ENCODE measurements around the gene CDC20. TPM values are rescaled to one million over a fixed set of nuclear protein-coding genes. Genes with fewer than 3 reads are reported as not detected.
"Not testable (repeated sequence)": the region's sequence is repeated elsewhere in the genome, so short reads cannot be mapped to it uniquely, and the experiment has no call there.

CDC20 gene
- total and polyA plus RNA-seq, 2 donors, result 14.1 to 68.1 TPM

DNA sequence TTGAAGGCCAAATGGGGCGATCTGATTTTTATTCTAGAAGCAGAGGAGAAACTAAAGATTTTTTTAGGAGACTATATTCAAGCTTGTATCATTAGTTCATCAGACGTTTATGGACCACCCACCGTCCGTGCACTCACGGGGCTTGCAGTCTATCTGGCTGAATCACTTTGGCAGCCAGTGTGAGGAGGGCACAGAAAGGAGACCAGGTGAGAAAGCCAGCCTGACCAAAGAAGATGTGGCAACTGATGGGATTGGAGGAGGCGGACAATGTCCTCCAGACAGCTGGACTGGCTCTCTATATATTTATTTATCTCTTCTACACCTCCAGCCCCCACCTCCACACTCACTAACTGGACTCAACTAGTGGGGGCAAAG lies 9.9 kb downstream of the CDC20 start:
- Histone ChIP-seq H3K9me3 (ENCODE audit: control insufficient read depth in 2 of 2, insufficient read depth in 1 of 2, low read length in 1 of 2) (peaks cover 0 to 6% of the 10 kb centered on the region in 2 donors), H3K27ac (ENCODE audit: low read depth in 1 of 2, low read length in 1 of 2) (peak overlapping the region in 1 of 2 donors; percentile 89), H3K27me3 (ENCODE audit: control insufficient read depth in 2 of 2, insufficient read depth in 1 of 2, low read length in 1 of 2) (no peaks in the 10 kb centered on the region), H3K4me1 (ENCODE audit: control insufficient read depth in 2 of 2, insufficient read depth in 2 of 2, low read length in 2 of 2) (peaks cover 11 to 24% of the 10 kb centered on the region in 2 donors), H3K36me3 (ENCODE audit: control insufficient read depth in 2 of 2, insufficient read depth in 2 of 2, low read length in 1 of 2) (peaks cover 17 to 26% of the 10 kb centered on the region in 2 donors), H3K4me3 (ENCODE audit: low read length in 2 of 2) (peak overlapping the region; percentile 61 to 74)
- no peak for DNase-seq (ENCODE audit: low read depth in 6 of 9, low spot score in 9 of 9)
- 24% methylated on average over 6 of the region's 6 CpGs for WGBS

DNA sequence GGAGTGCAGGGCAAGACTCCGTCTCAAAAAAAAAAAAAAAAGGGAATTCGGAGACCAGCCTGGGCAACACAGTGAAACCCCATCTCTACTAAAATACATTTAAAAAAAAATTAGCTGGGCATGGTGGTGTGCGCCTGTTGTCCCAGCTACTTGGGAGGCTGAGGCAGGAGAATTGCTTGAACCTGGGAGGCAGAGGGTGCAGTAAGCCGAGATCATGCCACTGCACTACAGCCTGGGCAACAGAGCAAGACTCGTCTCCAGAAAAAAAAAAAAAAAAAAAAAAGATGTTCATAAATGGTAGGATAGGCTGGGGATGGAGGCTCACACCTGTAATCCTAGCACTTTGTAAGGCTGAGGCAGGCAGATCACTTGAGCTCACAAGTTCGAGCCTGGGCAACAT lies 11.0 kb downstream of the CDC20 start:
- not testable (repeated sequence) for DNase-seq (ENCODE audit: low read depth in 6 of 9, low spot score in 9 of 9)

DNA sequence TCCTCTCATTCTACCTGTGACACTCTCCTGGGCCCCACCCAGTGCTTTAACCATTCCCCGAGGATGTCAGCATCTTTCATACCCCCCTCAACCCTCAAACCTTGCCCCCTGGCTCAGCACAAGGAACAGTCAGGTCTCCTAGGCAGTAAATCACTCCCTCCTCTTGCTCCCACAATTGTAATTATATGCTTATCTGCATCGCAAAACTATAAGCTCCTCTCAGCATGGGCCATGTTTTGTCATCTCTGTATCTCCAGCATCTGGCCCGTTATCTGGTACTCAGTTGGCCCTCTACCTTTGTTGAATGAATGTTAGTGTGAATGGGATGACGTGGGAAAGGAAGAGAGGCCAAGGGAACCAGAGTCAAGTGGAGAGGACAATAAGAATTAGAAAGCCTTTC lies 11.8 kb downstream of the CDC20 start:
- Histone ChIP-seq H3K4me1 (ENCODE audit: control insufficient read depth in 2 of 2, insufficient read depth in 2 of 2, low read length in 2 of 2) (peaks cover 11 to 24% of the 10 kb centered on the region in 2 donors), H3K27ac (ENCODE audit: low read depth in 1 of 2, low read length in 1 of 2) (no peak overlapping the region), H3K27me3 (ENCODE audit: control insufficient read depth in 2 of 2, insufficient read depth in 1 of 2, low read length in 1 of 2) (no peaks in the 10 kb centered on the region), H3K4me3 (ENCODE audit: low read length in 2 of 2) (no peak overlapping the region), H3K9me3 (ENCODE audit: control insufficient read depth in 2 of 2, insufficient read depth in 1 of 2, low read length in 1 of 2) (peaks cover 0 to 6% of the 10 kb centered on the region in 2 donors), H3K36me3 (ENCODE audit: control insufficient read depth in 2 of 2, insufficient read depth in 2 of 2, low read length in 1 of 2) (peaks cover 0 to 7% of the 10 kb centered on the region in 2 donors)
- no peak for DNase-seq (ENCODE audit: low read depth in 6 of 9, low spot score in 9 of 9)
- 95% methylated on average over 4 of the region's 4 CpGs for WGBS

More for the DNA sequence above, 11.0 kb downstream of the CDC20 start:
- not testable (repeated sequence) for H3K4me3 ChIP-seq (ENCODE audit: low read length in 2 of 2); H3K27ac ChIP-seq (ENCODE audit: low read depth in 1 of 2, low read length in 1 of 2); H3K27me3 ChIP-seq (ENCODE audit: control insufficient read depth in 2 of 2, insufficient read depth in 1 of 2, low read length in 1 of 2); H3K9me3 ChIP-seq (ENCODE audit: control insufficient read depth in 2 of 2, insufficient read depth in 1 of 2, low read length in 1 of 2)
- Histone ChIP-seq H3K36me3 (ENCODE audit: control insufficient read depth in 2 of 2, insufficient read depth in 2 of 2, low read length in 1 of 2) (peaks cover 7 to 15% of the 10 kb centered on the region in 2 donors), H3K4me1 (ENCODE audit: control insufficient read depth in 2 of 2, insufficient read depth in 2 of 2, low read length in 2 of 2) (peaks cover 11 to 24% of the 10 kb centered on the region in 2 donors)
- WGBS, result 97% methylated on average over 6 of the region's 6 CpGs

DNA sequence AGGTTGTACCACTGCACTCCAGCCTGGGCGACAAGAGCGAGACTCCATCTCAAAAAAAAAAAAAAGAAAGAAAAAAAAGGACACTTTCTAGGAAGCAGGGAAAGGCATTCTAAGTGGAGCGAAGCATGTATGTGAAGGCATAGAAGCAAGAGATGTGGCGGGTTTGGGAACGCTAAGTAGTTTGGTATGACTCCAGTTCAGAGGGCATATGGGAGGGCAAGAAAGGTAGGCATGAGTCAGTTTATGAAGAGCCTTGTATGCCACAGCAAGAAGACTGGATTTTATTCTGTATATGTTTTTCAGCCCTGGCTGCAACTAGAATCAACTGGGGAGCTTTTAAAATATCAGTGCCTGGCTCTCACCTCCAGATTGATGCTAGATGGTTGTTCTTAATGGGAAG lies 13.4 kb downstream of the CDC20 start:
- Histone ChIP-seq H3K36me3 (ENCODE audit: control insufficient read depth in 2 of 2, insufficient read depth in 2 of 2, low read length in 1 of 2) (peaks cover 0 to 7% of the 10 kb centered on the region in 2 donors), H3K9me3 (ENCODE audit: control insufficient read depth in 2 of 2, insufficient read depth in 1 of 2, low read length in 1 of 2) (no peaks in the 10 kb centered on the region), H3K4me1 (ENCODE audit: control insufficient read depth in 2 of 2, insufficient read depth in 2 of 2, low read length in 2 of 2) (peaks cover 8 to 10% of the 10 kb centered on the region in 2 donors), H3K27me3 (ENCODE audit: control insufficient read depth in 2 of 2, insufficient read depth in 1 of 2, low read length in 1 of 2) (no peaks in the 10 kb centered on the region), H3K27ac (ENCODE audit: low read depth in 1 of 2, low read length in 1 of 2) (no peak overlapping the region), H3K4me3 (ENCODE audit: low read length in 2 of 2) (no peak overlapping the region)
- DNase-seq (ENCODE audit: low read depth in 6 of 9, low spot score in 9 of 9), result no peak
- WGBS, result over 99% methylated on average over 5 of the region's 5 CpGs

DNA sequence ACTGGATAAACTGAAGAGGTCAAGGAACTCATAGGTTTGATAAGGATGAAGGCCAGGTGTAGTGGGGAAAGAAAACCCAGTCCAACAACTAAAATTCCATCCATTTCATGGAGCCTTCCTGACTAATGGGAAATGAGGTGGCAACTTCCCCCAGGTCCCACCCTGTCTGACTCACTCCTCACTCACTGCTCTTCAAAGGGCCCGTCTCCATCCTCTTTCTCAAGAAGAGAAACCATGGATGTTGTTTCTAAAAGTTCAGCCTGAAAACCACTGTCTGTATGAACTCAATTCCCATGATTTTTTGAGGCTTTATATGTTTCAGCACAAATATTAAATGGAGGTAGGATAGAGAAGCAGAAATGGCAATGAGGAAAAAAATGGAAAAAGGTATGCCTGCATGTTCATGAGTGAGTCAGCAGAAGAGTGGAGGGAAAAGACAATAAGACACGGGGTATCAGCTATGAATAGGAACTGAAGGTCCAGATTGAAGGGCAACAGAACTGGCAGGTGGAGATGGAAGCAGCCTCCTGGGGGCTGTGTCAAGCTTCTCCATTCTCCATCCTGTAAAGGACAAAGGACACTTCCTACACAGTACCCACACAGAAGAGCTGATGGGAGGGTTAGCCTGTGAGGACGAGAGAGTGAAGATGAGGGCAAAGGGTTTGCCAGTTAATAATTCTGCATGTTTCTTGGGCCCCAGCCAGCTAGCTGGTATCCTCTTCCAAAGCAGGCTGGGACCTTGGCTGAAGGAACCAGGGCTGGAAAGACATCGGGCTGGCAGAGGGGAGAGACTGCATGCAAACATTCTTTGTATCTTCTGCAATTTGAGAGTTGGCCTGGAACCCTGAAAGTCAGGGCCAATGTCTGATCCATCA lies 14.5 kb downstream of the CDC20 start:
- no peak for DNase-seq (ENCODE audit: low read depth in 6 of 9, low spot score in 9 of 9)
- WGBS, result 94% methylated on average over 4 of the region's 4 CpGs
- Histone ChIP-seq H3K4me3 (ENCODE audit: low read length in 2 of 2) (no peak overlapping the region), H3K27me3 (ENCODE audit: control insufficient read depth in 2 of 2, insufficient read depth in 1 of 2, low read length in 1 of 2) (no peaks in the 10 kb centered on the region), H3K36me3 (ENCODE audit: control insufficient read depth in 2 of 2, insufficient read depth in 2 of 2, low read length in 1 of 2) (peaks cover 0 to 7% of the 10 kb centered on the region in 2 donors), H3K4me1 (ENCODE audit: control insufficient read depth in 2 of 2, insufficient read depth in 2 of 2, low read length in 2 of 2) (peaks cover 5 to 6% of the 10 kb centered on the region in 2 donors), H3K27ac (ENCODE audit: low read depth in 1 of 2, low read length in 1 of 2) (no peak overlapping the region), H3K9me3 (ENCODE audit: control insufficient read depth in 2 of 2, insufficient read depth in 1 of 2, low read length in 1 of 2) (no peaks in the 10 kb centered on the region)

DNA sequence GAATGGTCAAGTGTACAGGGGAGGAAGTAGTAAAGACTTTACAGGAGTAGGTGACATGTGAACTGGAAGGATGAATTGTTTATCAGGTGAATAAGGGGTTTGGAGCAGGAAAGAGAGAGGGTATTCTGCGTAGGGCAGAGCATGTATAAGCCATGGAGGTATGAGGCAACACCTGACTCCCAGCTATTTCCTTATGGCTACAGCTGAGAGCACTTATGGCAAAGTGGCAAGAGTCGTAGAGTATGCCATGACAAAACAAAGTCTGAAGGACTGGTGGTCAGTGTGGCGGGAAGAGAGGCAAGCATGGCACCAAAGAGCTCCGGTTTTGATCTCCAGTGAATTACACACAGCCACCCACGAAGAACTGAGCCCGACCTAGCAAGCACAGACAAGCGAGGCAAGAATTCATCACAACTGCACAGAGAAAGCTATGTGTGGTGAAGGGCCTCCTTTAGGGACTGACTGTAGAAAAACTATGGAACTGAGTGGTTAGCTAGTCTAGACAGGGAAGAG lies 18.0 kb downstream of the CDC20 start:
- H3K27me3 ChIP-seq (ENCODE audit: control insufficient read depth in 2 of 2, insufficient read depth in 1 of 2, low read length in 1 of 2), result no peaks in the 10 kb centered on the region
- 91% methylated on average over 7 of the region's 7 CpGs for WGBS
- no peaks in the 10 kb centered on the region for H3K9me3 ChIP-seq (ENCODE audit: control insufficient read depth in 2 of 2, insufficient read depth in 1 of 2, low read length in 1 of 2)
- no peak overlapping the region for H3K4me3 ChIP-seq (ENCODE audit: low read length in 2 of 2)
- no peak overlapping the region for H3K27ac ChIP-seq (ENCODE audit: low read depth in 1 of 2, low read length in 1 of 2)
- peaks cover 0 to 3% of the 10 kb centered on the region in 2 donors for H3K4me1 ChIP-seq (ENCODE audit: control insufficient read depth in 2 of 2, insufficient read depth in 2 of 2, low read length in 2 of 2)
- peaks cover 3 to 4% of the 10 kb centered on the region in 2 donors for H3K36me3 ChIP-seq (ENCODE audit: control insufficient read depth in 2 of 2, insufficient read depth in 2 of 2, low read length in 1 of 2)
- DNase-seq (ENCODE audit: low read depth in 6 of 9, low spot score in 9 of 9), result no peak

DNA sequence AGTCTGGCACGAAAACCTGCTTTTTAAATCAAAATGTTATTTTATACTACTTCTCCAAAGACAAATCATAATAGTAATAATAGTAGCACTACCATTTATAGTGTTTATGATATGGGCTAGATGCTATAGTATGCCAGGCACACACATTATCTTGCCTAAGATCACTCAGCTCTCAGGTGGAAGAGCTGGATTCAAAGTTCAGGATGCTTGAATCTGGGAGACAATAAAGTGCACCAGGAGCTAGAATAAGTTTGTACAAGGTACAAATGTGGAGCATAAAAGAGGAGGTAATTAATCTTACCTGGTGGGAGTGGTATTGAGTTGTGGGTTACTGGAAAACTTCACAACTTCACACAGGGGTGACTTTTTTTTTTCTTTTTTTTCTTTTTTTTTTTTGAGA lies 19.1 kb downstream of the CDC20 start:
- 98% methylated on average over 1 of the region's 1 CpG for WGBS
- H3K36me3 ChIP-seq (ENCODE audit: control insufficient read depth in 2 of 2, insufficient read depth in 2 of 2, low read length in 1 of 2), result peaks cover 13% of the 10 kb centered on the region in 2 donors
- H3K4me3 ChIP-seq (ENCODE audit: low read length in 2 of 2), result no peak overlapping the region
- no peak overlapping the region for H3K27ac ChIP-seq (ENCODE audit: low read depth in 1 of 2, low read length in 1 of 2)
- DNase-seq (ENCODE audit: low read depth in 6 of 9, low spot score in 9 of 9), result no peak
- no peaks in the 10 kb centered on the region for H3K9me3 ChIP-seq (ENCODE audit: control insufficient read depth in 2 of 2, insufficient read depth in 1 of 2, low read length in 1 of 2)
- H3K4me1 ChIP-seq (ENCODE audit: control insufficient read depth in 2 of 2, insufficient read depth in 2 of 2, low read length in 2 of 2), result peaks cover 0 to 3% of the 10 kb centered on the region in 2 donors
- no peaks in the 10 kb centered on the region for H3K27me3 ChIP-seq (ENCODE audit: control insufficient read depth in 2 of 2, insufficient read depth in 1 of 2, low read length in 1 of 2)

DNA sequence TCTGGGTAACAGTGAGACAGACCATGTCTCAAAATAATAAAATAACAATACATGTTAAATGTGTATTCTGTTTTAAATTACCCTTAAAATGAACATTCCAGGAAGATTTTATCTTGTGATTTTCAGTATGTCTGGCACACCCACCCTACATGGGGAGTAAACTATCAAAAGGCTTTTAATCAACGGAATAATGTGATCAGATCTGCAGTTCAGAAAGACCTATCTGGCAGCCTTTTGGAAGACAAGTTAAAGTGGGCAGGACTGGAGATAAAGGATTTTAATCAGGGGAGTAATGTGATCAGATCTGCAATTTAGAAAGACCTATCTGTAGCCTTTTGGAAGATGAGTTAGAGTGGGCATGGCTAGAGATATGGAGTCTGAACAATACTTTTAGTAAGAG lies 20.7 kb downstream of the CDC20 start:
- H3K9me3 ChIP-seq (ENCODE audit: control insufficient read depth in 2 of 2, insufficient read depth in 1 of 2, low read length in 1 of 2), result no peaks in the 10 kb centered on the region
- no peaks in the 10 kb centered on the region for H3K27me3 ChIP-seq (ENCODE audit: control insufficient read depth in 2 of 2, insufficient read depth in 1 of 2, low read length in 1 of 2)
- H3K4me3 ChIP-seq (ENCODE audit: low read length in 2 of 2), result no peak overlapping the region
- peaks cover 0 to 3% of the 10 kb centered on the region in 2 donors for H3K4me1 ChIP-seq (ENCODE audit: control insufficient read depth in 2 of 2, insufficient read depth in 2 of 2, low read length in 2 of 2)
- no peak overlapping the region for H3K27ac ChIP-seq (ENCODE audit: low read depth in 1 of 2, low read length in 1 of 2)
- no peak for DNase-seq (ENCODE audit: low read depth in 6 of 9, low spot score in 9 of 9)
- H3K36me3 ChIP-seq (ENCODE audit: control insufficient read depth in 2 of 2, insufficient read depth in 2 of 2, low read length in 1 of 2), result peaks cover 26 to 30% of the 10 kb centered on the region in 2 donors
- WGBS, result 99% methylated on average over 1 of the region's 1 CpG

DNA sequence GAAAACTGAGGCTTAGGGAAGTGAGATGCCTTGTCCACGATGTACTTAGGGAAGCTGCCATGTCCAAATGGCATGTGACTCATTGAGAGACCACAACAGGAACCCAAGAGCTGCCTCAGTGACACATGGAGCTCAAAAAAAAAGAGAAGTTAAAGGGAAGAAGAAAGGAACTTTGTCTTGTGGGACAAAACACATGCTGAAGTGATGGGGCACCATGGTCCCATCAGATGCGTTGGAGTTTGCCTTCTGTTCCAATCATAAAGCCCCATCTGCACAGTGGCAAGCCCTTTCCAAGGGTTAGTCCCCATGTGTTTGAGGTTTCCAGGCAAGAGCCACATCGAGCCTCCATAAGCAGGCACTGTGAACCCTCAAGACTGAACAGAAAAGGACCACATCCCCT lies 22.8 kb downstream of the CDC20 start:
- H3K4me3 ChIP-seq (ENCODE audit: low read length in 2 of 2), result no peak overlapping the region
- peaks cover 0 to 3% of the 10 kb centered on the region in 2 donors for H3K4me1 ChIP-seq (ENCODE audit: control insufficient read depth in 2 of 2, insufficient read depth in 2 of 2, low read length in 2 of 2)
- peak in 1 of 9 donors; percentile 22 for DNase-seq (ENCODE audit: low read depth in 6 of 9, low spot score in 9 of 9)
- H3K9me3 ChIP-seq (ENCODE audit: control insufficient read depth in 2 of 2, insufficient read depth in 1 of 2, low read length in 1 of 2), result no peaks in the 10 kb centered on the region
- H3K27me3 ChIP-seq (ENCODE audit: control insufficient read depth in 2 of 2, insufficient read depth in 1 of 2, low read length in 1 of 2), result no peaks in the 10 kb centered on the region
- WGBS, result 67% methylated on average over 3 of the region's 3 CpGs
- H3K27ac ChIP-seq (ENCODE audit: low read depth in 1 of 2, low read length in 1 of 2), result no peak overlapping the region
- peaks cover 47 to 51% of the 10 kb centered on the region in 2 donors for H3K36me3 ChIP-seq (ENCODE audit: control insufficient read depth in 2 of 2, insufficient read depth in 2 of 2, low read length in 1 of 2)

All from thymus (tissue), 11 donors.